HG03520 (cell line): ENCODE measurements around the gene ARHGAP8.

ENCODE experiments used
- ATAC-seq: cut with Tn5 transposase; IDR thresholded peaks from one replicate; pipeline ENCODE4 v1.9.1; 2021; ENCODE audit warnings: mild to moderate bottlenecking, moderate library complexity; ENCODE audit not compliant: unreplicated experiment

The ARHGAP8 gene

DNA sequence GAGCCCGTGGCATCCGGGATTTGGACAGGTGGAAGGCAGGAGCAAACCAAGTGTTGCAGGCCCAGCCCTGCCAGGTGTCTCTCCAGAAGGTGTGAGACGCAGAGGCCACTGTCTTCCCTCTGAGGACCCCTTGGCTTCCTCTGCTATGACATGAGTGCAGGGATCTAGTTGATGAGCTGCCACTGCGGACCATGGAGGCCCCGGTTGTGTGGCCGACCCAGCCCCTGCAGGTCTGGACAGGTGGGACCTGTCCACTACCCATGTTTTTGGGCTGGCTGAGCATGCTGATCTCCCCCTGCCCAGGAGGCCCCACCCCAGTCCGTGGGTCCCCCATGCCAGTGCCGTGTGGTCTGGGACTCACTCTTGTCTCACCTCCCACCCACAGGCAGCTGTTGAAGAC lies 27.5 kb upstream of the ARHGAP8 start:
- ATAC-seq, result no peak

DNA sequence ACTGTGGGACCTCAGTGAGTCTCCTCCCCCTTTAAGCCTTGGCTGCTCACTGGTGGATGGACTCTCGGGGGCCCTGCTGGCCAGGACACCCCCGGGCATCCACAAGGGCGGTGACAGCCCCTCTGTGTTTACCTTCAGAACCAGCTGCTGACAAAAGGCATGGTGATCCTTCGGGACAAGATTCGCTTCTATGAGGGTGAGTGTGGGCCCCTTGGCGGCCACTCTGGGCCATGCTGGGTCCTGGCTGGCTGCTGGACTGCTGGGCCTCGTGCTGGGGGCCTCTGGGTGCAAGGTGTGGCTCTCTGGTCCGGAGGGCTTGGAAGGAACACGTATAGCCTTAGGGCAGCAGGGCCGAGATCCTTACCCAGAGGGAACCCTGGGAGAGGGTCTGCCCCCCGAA lies 25.9 kb upstream of the ARHGAP8 start:
- ATAC-seq, result no peak

DNA sequence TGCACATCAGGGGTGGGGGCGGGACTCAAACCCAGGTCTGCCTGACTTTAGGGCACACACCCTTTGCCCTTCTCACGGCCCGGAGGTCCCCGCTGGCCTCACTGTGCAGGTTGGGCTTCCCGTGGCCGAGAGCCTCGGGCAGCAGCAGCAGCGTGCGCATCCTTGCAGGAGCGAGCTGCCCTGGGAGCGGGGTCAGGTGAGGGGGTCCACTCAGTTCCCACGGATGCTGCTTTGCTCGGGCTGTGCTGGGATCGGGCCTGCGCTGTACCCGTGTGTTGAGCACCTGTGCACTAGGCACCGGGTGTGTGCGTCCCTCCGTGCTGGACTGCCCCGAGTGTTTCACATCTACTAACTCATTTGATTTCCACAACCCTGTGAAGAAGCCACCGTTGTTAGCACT lies 25.2 kb upstream of the ARHGAP8 start:
- no peak for ATAC-seq

DNA sequence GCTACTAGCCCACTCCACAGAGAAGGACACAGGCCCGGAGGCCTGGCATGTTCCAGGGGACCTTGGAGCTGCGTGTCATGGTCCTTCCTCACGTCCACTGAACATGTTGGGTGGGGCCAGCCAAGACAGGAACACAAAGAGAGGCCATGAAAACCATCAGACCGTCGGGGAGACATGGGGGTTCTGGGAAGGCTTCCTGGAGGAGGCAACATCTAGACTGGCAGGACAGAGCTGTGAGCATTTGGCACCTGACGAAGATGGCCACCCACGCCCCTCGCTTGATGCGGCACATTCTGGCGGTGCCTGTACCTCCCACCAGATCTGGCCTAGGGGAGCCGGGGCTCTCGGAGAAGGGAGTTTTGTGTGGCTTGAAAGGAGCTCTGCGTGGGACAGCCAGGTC lies 24.7 kb upstream of the ARHGAP8 start:
- no peak for ATAC-seq

DNA sequence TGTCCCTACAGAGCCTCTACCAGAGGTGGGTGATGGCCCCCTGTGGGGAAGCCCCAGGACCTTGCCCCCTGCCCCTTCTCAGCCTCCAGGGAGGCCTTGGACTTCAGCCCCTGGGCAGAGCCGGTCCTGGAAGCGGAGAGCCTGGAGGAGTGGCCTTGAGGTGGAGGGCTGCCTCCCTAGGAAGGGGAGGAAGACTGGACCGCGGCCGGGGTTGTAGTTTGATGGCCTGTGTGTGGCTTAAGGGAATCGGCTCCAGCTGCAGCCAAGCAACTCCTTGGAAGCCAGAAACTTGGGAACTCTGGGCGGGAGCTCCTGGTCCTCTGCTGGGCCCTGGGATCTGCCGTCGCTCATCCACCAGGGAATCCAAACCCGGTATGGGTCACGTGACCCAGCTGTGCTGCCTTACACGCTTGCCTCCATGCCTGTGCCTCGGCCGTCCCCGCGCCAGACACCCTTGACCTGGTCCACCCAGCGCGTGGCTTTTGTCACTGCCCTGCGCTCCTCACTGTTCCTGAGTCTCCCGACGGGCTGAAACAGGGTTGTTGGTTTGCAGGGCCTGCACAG lies 23.5 kb upstream of the ARHGAP8 start:
- ATAC-seq, result no peak

DNA sequence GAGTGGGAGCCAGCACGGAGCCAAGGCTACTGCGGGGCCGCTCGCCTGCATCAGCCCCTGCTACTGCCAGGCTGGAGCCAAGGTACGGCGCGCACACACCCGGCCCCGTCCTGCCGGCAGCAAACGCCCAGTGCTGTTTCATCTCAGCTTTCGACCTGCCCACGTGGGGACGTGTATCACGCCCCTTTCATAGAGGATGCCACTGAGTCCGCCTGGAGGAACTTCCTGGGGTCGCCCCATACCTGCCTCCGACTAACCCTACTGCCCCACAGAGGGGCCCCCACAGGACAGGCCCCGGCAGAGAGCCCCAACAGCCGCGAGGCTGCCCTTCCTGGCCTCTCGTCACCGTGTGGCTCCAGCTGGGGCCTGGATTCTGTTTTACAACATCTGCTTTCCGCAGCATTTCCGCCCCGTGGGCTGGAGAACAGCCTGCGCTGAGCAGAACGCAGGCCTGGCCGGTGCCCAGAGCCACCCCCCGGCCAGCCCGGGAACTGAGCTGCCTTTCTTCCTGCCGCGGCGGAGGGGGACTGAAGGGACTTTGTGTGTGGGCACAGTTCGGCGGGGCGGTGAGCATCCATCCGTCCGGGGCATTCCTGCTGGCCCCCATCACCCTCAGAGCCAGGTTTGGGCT lies 22.9 kb upstream of the ARHGAP8 start:
- ATAC-seq, result no peak

DNA sequence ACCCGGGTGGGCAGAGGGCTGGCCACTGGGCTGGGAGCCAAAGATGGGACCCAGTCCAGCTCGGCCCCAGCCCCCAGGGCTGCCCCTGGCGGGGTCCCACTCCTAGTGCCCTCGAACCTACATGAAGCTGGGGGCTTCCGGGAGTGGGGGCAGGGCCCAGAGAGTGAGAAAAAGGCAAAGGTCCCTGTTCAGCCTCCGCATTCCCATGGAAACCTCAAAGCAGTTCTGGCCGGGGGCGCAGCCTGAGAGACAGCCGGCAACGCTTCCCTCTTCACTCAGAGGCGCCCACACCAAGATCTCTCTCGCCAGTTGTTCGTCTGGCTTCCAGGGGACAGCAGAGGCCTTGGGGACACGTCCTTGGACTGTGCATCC lies 22.4 kb upstream of the ARHGAP8 start:
- ATAC-seq, result no peak

DNA sequence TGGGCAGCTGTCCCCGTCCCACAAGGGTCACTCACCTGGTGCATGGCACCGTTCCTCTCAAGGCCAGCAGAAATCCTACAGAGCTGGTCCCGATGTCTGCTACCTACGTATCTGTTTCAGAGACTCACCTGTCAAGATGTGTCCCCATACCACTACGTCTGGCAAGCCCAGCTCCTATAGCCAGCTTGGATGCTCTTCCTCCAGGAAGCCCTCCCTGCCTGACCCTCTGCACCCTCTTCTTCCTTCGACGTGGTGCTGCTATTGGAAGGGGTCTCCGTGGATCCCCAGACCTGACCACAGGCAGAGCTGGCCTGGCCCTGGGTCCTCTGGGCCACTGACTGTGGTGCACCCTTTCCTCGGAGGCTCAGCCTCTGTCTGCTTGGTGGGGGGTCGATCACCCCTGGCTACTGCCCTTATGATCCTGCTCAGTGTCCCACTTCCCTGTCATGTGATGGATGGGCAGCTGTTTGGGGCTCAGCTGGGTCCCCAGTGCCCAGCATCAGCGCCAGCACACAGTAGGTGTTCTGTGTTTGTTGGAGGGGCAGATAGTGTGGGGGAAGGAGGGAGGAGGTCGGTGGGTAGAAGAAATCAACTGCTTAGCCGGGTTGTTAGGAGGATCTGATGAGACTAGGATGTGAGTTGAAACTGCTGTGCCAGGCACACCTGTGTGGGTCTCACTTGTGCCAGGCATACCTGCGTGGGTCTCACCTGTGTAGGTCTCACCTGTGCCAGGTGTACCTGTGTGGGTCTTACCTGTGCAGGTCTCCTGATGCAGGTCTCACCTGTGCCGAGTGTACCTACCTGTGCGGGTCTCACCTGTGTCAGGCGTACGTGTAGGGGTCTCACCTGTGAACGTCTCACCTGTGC lies 21.7 kb upstream of the ARHGAP8 start:
- ATAC-seq, result no peak

DNA sequence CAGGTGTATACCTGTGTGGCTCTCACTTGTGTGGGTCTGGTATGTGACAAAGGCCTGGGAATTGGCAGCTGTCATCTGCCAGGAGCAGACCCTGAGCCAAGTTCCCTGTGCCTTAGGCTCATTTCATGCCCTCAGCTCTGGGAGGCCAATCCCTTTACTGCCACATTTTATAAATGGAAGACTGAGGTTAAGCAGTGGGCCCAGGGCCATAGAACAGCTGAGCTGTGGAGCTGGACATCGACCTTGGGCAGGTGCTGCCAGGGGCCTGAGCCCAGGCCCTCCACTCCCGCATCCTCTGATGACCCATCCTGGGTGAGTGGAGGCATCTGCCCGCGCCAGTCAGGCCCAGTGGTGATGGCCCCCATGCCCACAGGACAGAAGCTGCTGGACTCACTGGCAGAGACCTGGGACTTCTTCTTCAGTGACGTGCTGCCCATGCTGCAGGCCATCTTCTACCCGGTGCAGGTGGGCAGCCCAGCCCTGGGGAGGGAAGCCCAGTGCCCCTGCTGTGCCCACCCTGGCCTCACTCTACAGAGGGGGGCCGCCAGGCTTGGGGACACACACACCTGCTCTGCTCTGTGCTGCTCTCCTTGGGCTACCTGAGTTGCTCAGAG lies 20.9 kb upstream of the ARHGAP8 start:
- ATAC-seq, result no peak

DNA sequence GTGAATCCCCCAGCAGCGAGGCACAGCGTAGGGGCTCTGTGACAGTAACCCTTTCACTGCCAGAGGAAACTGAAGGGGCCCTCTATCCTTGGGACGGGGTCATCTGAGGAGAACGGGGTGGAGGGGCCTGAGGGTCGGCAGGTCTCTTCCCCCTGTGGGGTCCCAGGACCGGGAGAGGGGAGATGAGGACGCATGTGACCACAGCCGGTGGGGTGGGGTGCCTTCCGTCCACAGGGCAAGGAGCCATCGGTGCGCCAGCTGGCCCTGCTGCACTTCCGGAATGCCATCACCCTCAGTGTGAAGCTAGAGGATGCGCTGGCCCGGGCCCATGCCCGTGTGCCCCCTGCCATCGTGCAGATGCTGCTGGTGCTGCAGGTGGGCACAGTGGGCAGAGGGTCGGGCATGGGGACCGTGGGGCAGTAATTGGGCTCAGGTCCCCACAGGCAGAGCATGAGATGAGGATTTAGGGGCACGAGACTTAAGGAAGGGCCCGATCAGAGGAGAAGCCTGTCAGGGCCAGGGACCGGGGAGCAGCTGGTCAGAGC lies 20.3 kb upstream of the ARHGAP8 start:
- ATAC-seq, result no peak

DNA sequence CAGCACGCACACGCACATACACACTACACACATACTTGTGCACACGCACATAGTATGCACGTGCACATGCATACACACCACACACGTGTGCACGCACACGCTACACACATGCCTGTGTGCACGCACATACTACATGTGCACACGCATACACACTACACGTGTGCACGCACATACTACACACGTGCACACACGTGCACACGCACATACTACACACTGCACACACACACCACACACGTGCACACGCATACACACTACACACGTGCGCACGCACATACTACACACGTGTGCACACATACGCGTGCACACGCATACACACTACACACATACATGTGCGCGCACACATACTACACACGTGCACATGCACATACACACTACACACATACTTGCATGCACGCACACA lies 19.7 kb upstream of the ARHGAP8 start:
- ATAC-seq, result no peak

DNA sequence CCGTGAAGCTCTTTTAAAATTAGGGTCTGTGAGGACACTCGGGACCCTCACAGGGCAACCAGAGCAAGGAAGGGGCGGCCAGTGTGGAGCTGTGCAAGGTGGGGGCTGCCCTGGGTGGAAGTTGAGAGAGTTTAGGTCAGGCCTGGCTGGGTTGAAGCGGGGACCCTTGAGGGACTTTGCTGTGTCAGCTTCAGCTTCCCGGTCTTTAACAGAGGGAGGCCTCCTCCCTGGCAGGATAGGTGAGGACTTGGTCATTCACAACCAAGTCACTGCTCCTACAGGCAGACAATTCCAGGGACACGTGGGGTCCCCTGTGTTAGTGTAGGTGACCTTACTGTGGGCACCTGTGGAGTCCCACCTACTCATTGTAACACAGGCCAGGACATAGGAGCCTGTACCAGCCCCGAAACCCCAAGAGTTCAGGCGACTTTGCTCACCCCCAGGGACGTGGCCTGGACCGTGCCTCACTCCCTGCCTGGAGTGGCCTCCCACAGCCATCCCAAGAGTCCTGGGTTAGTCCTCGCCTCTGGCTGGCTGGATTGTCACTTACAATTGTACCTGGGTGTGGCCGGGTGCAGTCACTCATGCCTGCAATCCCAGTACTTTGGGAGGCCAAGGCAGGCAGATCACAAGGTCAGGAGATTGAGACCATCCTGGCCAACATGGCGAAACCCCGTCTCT lies 18.8 kb upstream of the ARHGAP8 start:
- no peak for ATAC-seq

DNA sequence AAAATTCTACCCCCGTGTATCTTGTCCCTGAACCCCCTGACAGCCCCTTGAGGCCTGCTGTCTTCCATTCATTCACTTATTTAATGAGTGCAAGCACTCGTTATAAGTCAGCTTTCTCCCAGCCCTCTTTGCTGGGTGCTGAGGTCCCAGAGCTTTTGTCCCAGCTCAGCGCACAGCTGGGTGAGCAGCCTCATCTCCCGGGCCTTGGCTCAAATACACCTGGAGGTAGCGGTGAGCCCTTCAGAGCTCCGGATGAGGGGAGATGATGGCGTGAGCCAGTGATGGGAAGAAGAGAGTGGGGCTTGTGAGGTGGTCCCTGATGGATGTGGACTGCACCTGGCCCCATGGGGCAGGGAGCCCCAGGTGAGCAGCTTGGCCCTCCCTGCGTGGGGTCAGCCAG lies 18.1 kb upstream of the ARHGAP8 start:
- ATAC-seq, result no peak

DNA sequence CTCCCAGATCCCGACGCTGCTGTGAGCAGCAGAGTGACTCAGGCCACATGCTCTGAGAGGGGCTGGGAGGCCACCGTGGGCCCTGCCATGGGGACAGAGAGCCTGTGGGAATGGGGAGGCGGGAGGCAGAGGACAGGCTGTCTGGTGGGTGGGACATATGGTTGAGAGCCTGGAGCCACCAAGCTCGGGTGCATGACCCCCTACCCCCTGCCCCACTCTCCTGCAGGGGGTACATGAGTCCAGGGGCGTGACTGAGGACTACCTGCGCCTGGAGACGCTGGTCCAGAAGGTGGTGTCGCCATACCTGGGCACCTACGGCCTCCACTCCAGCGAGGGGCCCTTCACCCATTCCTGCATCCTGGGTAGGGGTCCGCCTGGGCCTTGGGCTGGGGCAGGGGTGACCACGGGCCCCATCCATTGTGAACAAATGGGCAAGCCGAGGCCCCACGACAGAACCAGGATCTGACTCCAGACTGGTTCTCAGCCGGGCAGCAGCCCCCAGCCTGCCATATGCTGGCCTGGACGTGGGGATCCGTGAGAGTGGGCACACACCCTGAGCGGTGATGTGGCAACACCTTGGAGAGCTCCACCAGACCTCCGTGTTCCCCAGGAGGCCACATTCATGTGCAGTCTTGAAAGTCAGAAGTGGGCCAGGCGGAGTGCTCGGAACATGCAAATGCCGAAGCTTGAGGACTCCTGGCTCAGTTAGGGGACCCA lies 17.4 kb upstream of the ARHGAP8 start:
- no peak for ATAC-seq

DNA sequence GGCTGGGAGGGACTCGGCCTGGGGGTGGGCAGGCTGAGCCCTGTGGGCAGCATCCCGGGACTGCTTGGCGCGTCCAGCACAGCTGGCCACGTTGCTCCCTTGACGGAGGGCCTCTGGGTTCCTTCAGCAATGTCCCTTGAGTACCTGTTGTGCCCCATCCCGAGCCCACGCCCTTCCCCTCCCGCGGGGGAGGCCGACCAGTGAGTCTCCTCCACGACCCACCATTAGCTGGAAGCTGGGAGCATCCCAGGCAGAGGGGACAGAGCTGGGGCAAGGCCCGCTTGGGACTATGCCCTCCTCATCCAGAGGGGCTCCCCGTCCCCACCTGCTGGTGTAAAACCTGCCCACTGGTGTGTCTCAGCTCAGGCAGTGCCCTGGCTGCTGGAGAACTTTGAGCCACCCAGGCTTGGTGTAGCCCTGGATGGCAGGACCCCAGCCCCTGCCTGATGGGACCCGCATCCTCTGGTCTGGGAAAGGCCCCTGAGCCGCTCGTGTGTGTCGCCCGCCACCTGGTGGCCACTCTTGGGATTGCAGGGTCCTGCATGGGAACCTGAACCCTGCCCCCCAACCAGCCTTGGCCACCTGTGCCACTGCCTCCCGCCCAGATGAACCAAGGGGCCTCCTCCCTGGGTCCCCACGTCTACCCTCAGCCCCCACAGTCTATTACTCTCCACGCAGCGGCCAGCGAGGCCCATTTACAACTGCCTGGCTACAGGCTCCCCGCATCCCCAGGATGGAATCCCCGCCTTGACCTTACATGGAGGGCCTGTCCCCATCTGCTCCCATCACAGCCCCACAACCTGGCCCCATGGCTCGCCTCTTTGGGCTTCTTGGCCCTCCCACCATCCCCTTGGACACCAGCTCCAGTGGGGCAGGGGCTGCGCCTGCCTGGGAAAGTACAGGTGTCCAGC lies 16.6 kb upstream of the ARHGAP8 start:
- no peak for ATAC-seq

DNA sequence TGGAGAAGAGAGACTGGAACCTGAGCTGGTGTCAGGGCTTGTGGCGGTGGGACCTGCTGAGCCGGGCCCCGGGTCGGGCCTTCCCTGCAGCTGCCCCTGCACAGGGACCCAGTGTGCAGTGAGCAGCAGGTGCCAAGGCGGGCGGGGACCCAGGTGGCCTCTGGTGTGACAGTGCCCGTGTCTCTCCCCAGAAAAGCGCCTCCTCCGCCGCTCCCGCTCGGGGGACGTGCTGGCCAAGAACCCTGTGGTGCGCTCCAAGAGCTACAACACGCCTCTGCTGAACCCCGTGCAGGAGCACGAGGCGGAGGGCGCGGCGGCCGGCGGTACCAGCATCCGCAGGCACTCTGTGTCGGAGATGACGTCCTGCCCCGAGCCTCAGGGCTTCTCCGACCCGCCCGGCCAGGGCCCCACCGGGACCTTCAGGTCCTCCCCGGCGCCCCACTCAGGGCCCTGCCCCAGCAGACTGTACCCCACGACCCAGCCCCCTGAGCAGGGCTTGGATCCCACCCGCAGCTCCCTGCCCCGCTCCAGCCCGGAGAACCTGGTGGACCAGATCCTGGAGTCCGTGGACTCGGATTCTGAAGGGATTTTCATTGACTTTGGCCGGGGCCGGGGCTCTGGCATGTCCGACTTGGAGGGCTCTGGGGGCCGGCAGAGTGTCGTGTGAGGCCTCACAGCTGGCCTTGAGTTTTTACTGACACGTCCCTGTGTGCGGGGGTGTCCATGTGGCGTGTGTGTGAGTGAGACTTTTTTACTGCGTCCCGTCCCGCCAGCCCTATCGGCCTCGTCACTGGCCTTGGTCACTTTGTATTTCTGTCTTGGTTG lies 15.6 kb upstream of the ARHGAP8 start:
- ATAC-seq, result no peak

DNA sequence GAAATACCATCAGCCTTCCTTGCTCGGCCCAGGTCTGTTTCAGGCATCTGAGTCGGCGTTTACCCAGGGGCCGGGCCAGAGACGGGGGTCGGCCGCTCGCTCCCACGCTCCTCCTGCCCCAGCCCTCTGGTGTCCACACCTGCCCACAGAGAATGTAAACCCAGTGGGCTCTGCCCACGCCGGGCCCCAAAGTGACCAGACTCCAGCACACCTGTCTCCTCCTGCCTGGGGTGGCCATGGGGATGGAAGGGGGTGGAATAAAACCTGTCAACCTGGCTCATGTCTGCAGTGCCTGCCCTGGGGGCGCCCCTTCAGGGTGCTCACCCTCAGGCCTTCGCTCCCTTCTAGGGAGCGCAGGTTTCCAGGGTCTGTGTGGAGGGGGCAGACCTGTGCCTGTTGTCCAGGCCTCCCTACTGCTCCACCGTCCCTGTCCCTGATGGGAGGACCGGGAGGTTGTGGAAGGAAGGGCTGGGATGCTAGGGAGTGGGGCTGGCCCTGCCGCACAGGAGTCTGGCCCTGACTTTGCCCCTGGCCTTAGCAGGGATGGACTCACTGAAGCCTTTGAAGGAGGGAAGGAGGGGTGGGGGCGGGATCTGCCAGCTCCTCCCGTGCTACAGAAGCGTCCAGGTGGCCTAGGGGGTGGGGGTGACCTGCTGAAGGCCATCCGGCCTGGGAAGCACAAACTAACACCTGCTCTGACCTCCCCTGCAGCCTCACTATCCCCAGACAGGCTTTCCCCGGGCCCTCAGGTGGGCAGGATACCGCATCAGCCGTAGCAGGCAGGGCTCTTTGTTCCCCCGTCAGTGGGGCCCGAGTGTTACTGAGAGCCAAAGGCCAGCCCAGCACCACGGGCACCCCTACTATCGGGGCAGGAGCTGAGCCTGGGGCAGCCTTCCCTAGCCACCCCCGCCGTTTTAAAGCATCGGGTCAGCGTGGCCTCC lies 14.7 kb upstream of the ARHGAP8 start:
- ATAC-seq, result no peak
